Naive thymus-derived CD4-positive, alpha-beta T cell (primary cell): ENCODE data around the gene ZNF195. TPM values are rescaled to one million over a fixed set of nuclear protein-coding genes. Genes with fewer than 3 reads are reported as not detected.
A peak's percentile ranks its signal among the peaks of the same experiment; 100 is the strongest.
"Not testable (repeated sequence)": the region's sequence is repeated elsewhere in the genome, so short reads cannot be mapped to it uniquely, and the experiment has no call there.

Experiments used
- ATAC-seq: fragments of 150-1000 bp; cut with Tn5 transposase; 2 replicates; pipeline ENCODE4 v1.10.0; 2021; ENCODE audit warnings: mild to moderate bottlenecking, moderate library complexity
- CTCF ChIA-PET: fragments of 350-600 bp; sonication (Branson Sonifier 250); formaldehyde crosslinking; loops from one replicate; lab custom pipeline; 2021; ENCODE audit warnings: antibody characterized with exemption; lab: Charles Lee
- POLR2A ChIA-PET: fragments of 350-600 bp; sonication (Branson Sonifier 250); formaldehyde crosslinking; loops from one replicate; lab custom pipeline; 2021; ENCODE audit warnings: antibody characterized with exemption, inconsistent platforms; lab: Charles Lee
- DNase-seq, 9 donors: peaks; one replicate each; pipeline versions ENCODE4 v3.0.0 to v3.0.0-alpha.2; 2020 to 2022; ENCODE audit warnings: mixed read lengths in 1 of 9
- H3K27ac ChIP-seq: one replicate; pipeline ENCODE4 v1.7.0; 2013; ENCODE audit warnings: mild to moderate bottlenecking, low read depth, low read length, moderate library complexity
- H3K27me3 ChIP-seq, 2 donors: one replicate each; pipeline ENCODE4 v1.7.0; 2013; ENCODE audit warnings: low read length in 2 of 2, mild to moderate bottlenecking in 2 of 2, moderate library complexity in 2 of 2; ENCODE audit not compliant: control insufficient read depth in 2 of 2, insufficient read depth in 2 of 2
- H3K36me3 ChIP-seq, 3 experiments: 1 replicate in 2 of 3; 2 replicates in 1 of 3; pipeline ENCODE4 v1.7.0; 2013; ENCODE audit warnings: low read length in 3 of 3, mild to moderate bottlenecking in 3 of 3, moderate library complexity in 1 of 3; ENCODE audit not compliant: insufficient read depth in 3 of 3, control insufficient read depth in 2 of 3
- H3K4me1 ChIP-seq, 2 donors: one replicate each; pipeline ENCODE4 v1.7.0; 2013; ENCODE audit warnings: low read length in 2 of 2, mild to moderate bottlenecking in 2 of 2, moderate library complexity in 1 of 2; ENCODE audit not compliant: control insufficient read depth in 2 of 2, insufficient read depth in 2 of 2
- H3K4me3 ChIP-seq: 2 replicates; pipeline ENCODE4 v1.7.0; 2013; ENCODE audit warnings: mild to moderate bottlenecking, low read length
- H3K9me3 ChIP-seq, 3 experiments: 1 replicate in 2 of 3; 2 replicates in 1 of 3; pipeline ENCODE4 v1.7.0; 2013; ENCODE audit warnings: low read length in 3 of 3; ENCODE audit not compliant: control insufficient read depth in 2 of 3
- H3K27ac Mint-ChIP-seq, 9 donors: one replicate each; pipeline ENCODE4 v1.8.0; 2020 to 2022; ENCODE audit warnings: mixed read lengths in 9 of 9, mild to moderate bottlenecking in 8 of 9, moderate library complexity in 5 of 9, inconsistent platforms in 2 of 9
- H3K27me3 Mint-ChIP-seq, 5 donors: one replicate each; pipeline ENCODE4 v1.8.0; 2021 to 2022; ENCODE audit warnings: mixed read lengths in 5 of 5, mild to moderate bottlenecking in 1 of 5
- H3K36me3 Mint-ChIP-seq, 5 donors: one replicate each; pipeline ENCODE4 v1.8.0; 2020 to 2022; ENCODE audit warnings: mixed read lengths in 5 of 5, mild to moderate bottlenecking in 3 of 5, inconsistent platforms in 1 of 5
- H3K4me1 Mint-ChIP-seq, 7 donors: one replicate each; pipeline ENCODE4 v1.8.0; 2020 to 2022; ENCODE audit warnings: mixed read lengths in 7 of 7, mild to moderate bottlenecking in 3 of 7, inconsistent platforms in 1 of 7
- H3K4me3 Mint-ChIP-seq, 10 donors: one replicate each; pipeline ENCODE4 v1.8.0; 2020 to 2022; ENCODE audit warnings: mild to moderate bottlenecking in 10 of 10, mixed read lengths in 10 of 10, moderate library complexity in 6 of 10, inconsistent platforms in 2 of 10
- H3K9me3 Mint-ChIP-seq, 11 donors: one replicate each; pipeline ENCODE4 v1.8.0; 2020 to 2022; ENCODE audit warnings: mixed read lengths in 11 of 11, mild to moderate bottlenecking in 4 of 11, inconsistent platforms in 1 of 11, moderate library complexity in 1 of 11
- intact Hi-C, 2 donors: fragments of 100-400 bp; cut with micrococcal nuclease; formaldehyde crosslinking; loops; one replicate each; pipeline ENCODE4 v1.15.1; 2023
- polyA plus RNA-seq, 2 donors: library from polyadenylated mRNA; unstranded; fragments of 300-500 nt; fragmentation: Illumina TruSeq; gene quantifications; one replicate each; pipeline ENCODE4 v1.2.3, GENCODE V29; 2021
- total RNA-seq, 6 experiments: library from RNA in 5 of 6; stranded (reverse) in 5 of 6; gene quantifications; 1 replicate in 5 of 6; 2 replicates in 1 of 6; pipeline ENCODE4 v1.2.3 and lab custom pipeline; 2021 to 2026

ZNF195 gene
- total and polyA plus RNA-seq, 7 experiments from 2014 or later = 18.4 to 39.0 (median 29.9) TPM

DNA sequence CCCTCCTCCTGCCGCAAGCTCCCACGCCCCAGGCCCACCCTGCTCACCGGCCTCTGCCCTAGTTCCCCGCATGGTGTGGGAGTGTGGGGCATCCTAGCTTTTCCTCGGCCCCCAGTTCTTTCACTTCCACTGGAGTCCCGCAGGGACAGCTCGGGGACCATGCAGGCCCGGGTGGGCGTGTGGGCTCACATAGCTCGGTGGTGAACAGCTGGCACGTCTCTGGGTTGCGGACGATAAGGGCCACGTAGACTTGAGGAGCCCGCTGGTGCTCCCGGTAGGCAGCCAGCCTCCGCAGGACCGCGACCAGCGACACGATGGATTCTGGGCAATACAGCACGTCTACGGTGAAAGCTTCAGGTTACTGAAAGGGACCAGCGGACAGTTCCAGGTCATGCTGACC lies 34.7 kb upstream of the ZNF195 start:
- H3K9me3 Mint-ChIP-seq, POLR2A ChIA-PET, H3K27ac Mint-ChIP-seq, H3K36me3 ChIP-seq, intact Hi-C loops, ATAC-seq, H3K27me3 ChIP-seq, CTCF ChIA-PET, H3K36me3 Mint-ChIP-seq, DNase-seq, H3K4me3 Mint-ChIP-seq, H3K4me1 ChIP-seq, H3K4me1 Mint-ChIP-seq, H3K4me3 ChIP-seq, H3K27me3 Mint-ChIP-seq, H3K9me3 ChIP-seq, H3K27ac ChIP-seq: not testable (repeated sequence)

DNA sequence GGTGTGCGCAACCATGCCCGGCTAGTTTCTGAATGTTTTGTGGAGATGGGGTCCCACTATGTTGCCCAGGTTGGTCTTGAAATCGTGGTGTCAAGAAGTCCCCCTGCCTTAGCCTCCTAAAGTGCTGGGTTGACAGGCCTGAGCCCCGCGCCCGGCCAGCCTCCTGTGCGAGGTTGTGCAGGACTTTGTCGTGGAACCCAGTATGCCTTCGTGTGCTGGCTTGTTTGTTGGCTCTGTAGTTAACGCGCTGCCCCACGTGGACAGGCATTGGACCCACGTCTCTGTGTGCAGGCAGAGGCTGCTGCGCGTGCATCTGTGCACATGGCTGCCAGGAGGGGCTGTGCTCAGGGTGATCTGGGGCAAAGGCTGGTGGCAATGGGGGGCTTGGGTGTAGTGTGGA lies 33.9 kb upstream of the ZNF195 start:
- H3K9me3 Mint-ChIP-seq = no peaks in the 10 kb centered on the region
- Histone ChIP-seq H3K27ac (no peak overlapping the region), H3K36me3 (no peaks in the 10 kb centered on the region), H3K4me1 (no peaks in the 10 kb centered on the region), H3K9me3 (no peaks in the 10 kb centered on the region), H3K27me3 (no peaks in the 10 kb centered on the region), H3K4me3 (no peak overlapping the region)
- intact Hi-C loops = no loop called here
- H3K36me3 Mint-ChIP-seq = no peaks in the 10 kb centered on the region
- no peak overlapping the region for H3K4me3 Mint-ChIP-seq
- H3K4me1 Mint-ChIP-seq = peaks cover 0 to 11% (median 6%) of the 10 kb centered on the region in 7 donors
- no peak for DNase-seq
- H3K27me3 Mint-ChIP-seq = no peaks in the 10 kb centered on the region
- no peak for ATAC-seq
- H3K27ac Mint-ChIP-seq = no peak overlapping the region
- POLR2A ChIA-PET = no interaction called here
- CTCF ChIA-PET = no interaction called here

DNA sequence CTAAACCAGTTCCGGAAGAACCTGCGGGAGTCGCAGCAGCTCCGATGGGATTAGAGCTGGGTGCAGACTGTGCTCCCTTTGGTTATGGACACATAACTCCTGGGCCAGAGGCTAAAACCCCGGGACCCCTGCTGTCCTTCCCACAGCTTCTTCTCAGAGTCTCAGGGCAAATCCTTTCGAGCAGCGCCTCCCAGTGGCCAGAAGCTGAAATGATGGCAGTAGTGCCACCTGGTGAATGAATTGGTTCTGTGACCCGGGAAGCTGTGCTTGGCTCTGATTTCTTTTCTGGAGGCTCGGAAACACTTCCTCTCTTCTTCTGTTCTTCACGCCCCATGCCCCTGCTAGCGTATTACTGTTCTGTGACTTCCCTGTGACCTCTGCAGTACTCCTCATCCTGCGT lies 29.8 kb upstream of the ZNF195 start:
- POLR2A ChIA-PET, H3K27me3 ChIP-seq, H3K9me3 Mint-ChIP-seq, H3K27ac ChIP-seq, H3K36me3 Mint-ChIP-seq, H3K36me3 ChIP-seq, H3K27me3 Mint-ChIP-seq, H3K4me1 ChIP-seq, H3K4me3 ChIP-seq, H3K9me3 ChIP-seq, H3K4me3 Mint-ChIP-seq: not testable (repeated sequence)
- H3K27ac Mint-ChIP-seq = peak overlapping the region in 1 of 9 donors; percentile 3
- CTCF ChIA-PET = interaction anchor here (0.9 to 4.3 kb wide), 4 partner anchors 12 to 877 kb away, joined by 3 to 38 read pairs (median 8); partner anchors contain the start of gene ZNF195
- H3K4me1 Mint-ChIP-seq = peaks cover 0 to 11% (median 6%) of the 10 kb centered on the region in 7 donors
- intact Hi-C loops = loop anchor here (1.0 to 5.0 kb wide), 3 partner anchors 14 to 876 kb away; no protein-coding TSS in a partner anchor
- ATAC-seq (peak; percentile 66), DNase-seq (peak; percentile 49 to 79 (median 74))

DNA sequence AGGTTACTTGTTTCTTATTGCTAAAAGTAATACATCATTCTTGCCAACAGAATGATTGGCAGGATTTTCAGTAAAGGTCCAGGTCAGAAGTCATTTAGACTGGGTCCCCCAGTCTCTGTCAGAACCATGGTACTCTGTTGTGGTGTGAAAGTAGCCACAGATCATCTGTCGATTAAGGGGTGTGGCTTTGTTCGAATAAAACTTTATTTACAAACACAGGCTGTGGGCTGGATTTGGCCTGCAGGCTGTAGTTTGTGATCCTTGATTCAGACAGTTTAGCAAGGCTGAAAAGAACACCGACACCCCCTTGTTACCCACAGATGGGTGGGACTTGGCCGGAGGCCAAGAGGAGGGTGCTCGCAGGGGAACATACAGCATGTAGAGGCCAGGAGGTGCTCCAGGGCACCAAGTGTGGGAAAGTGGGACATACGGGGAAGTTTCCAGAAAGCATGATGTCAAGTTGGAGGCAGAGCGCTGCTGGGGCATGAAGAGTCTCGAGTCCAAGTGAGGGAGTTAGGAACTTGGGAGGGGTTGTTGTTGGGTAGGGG lies 29.2 kb upstream of the ZNF195 start:
- CTCF ChIA-PET = interaction anchor here (0.9 to 4.3 kb wide), 4 partner anchors 12 to 877 kb away, joined by 3 to 38 read pairs (median 8); partner anchors contain the start of gene ZNF195
- H3K27ac ChIP-seq, H3K4me3 ChIP-seq, H3K4me1 ChIP-seq, H3K36me3 Mint-ChIP-seq, H3K27me3 ChIP-seq, H3K36me3 ChIP-seq, H3K27me3 Mint-ChIP-seq, POLR2A ChIA-PET, ATAC-seq, H3K9me3 Mint-ChIP-seq, H3K9me3 ChIP-seq, H3K4me3 Mint-ChIP-seq, DNase-seq: not testable (repeated sequence)
- intact Hi-C loops = loop anchor here (1.0 to 5.0 kb wide), 3 partner anchors 14 to 876 kb away; no protein-coding TSS in a partner anchor
- Mint-ChIP-seq H3K4me1 (peaks cover 0 to 11% (median 6%) of the 10 kb centered on the region in 7 donors), H3K27ac (peak overlapping the region in 1 of 9 donors; percentile 48)

DNA sequence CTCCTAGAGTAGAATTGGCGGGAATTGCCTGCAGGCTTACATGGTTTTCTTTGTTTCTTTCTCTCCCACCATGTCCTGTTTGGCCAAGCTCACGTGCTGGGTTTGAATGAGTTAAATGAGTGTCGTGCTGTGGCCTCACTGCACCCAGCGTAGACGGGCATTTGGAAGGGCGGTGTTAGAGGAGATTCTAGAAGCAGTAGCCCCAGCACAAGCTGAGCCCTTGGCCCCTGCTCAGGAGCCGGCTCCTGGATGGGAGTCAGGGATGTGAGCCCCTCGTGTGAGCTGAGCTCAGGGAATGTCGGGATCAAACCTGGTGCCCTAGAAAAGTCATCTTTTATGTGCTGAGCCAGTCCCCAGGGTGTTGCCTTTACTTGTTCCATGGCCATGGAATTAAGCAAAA lies 28.0 kb upstream of the ZNF195 start:
- H3K4me3 Mint-ChIP-seq, H3K27ac ChIP-seq, DNase-seq, H3K36me3 Mint-ChIP-seq, H3K4me1 ChIP-seq, H3K36me3 ChIP-seq, H3K27me3 Mint-ChIP-seq, H3K9me3 Mint-ChIP-seq, ATAC-seq, H3K4me3 ChIP-seq, H3K27me3 ChIP-seq, POLR2A ChIA-PET, H3K27ac Mint-ChIP-seq, H3K9me3 ChIP-seq: not testable (repeated sequence)
- H3K4me1 Mint-ChIP-seq = peaks cover 0 to 11% (median 6%) of the 10 kb centered on the region in 7 donors
- intact Hi-C loops = loop anchor here in 1 of 2 donors (5.0 kb wide), 1 partner anchor 875 kb away; no protein-coding TSS in a partner anchor
- CTCF ChIA-PET = interaction anchor here (4.3 kb wide), 1 partner anchor 66 kb away, joined by 38 read pairs; no protein-coding TSS in a partner anchor

DNA sequence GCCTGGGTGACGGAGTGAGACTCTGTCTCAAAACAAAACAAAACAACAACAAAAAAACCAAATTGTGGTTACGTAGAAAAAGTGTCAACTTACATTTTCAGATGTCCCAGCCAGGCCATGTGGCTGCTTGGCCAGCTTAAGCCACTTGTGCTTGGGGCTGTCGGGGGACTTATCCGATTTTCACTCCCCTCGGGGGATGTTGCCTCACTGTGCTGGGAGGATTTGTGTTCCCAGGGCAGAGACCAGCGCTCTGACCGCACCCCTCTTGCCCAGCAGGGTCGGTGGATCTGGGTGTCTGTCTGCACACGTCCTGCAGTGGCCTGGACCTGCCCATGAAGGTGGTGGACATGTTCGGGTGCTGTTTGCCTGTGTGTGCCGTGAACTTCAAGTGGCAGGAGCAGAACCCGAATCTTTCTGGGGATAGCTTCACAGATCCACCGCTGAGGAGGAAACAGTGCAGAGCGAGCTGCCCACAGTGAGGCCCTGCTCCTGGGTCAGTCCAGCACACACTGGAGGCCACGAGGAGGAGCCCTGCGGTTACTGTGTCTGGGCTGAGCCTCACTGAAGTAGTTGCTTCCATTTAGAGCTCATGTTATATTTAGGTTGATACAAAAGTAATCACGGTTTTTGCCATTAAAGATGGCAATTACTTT lies 27.4 kb upstream of the ZNF195 start:
- H3K27me3 Mint-ChIP-seq, H3K9me3 Mint-ChIP-seq, H3K27ac ChIP-seq, H3K9me3 ChIP-seq, H3K4me1 ChIP-seq, ATAC-seq, H3K4me3 Mint-ChIP-seq, H3K36me3 ChIP-seq, DNase-seq, H3K27me3 ChIP-seq, H3K36me3 Mint-ChIP-seq, H3K27ac Mint-ChIP-seq, H3K4me3 ChIP-seq, POLR2A ChIA-PET: not testable (repeated sequence)
- H3K4me1 Mint-ChIP-seq = peaks cover 0 to 11% (median 6%) of the 10 kb centered on the region in 7 donors
- CTCF ChIA-PET = interaction anchor here (4.3 kb wide), 1 partner anchor 66 kb away, joined by 38 read pairs; no protein-coding TSS in a partner anchor
- intact Hi-C loops = loop anchor here in 1 of 2 donors (5.0 kb wide), 1 partner anchor 874 kb away; no protein-coding TSS in a partner anchor
